ENCODE results near the gene HIBCH.

DNA sequence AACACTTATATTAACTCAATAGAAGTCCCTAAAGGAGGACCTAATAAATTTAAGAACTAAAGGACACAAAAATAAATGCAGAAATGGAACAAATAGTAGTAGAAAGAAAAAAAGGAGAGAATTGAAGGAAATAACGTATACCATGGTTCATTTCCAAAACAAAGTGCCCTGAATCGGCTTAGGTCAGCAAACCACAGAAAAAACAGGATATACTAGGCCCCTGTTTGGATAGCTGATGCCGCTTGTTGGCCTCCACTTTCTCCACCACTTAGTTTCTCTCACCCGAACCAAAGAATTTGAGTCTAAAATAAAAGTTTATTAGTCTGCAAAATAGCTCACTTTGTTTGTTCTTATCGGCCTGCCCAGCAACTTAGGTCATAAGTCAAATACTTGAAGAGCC lies 100.4 kb downstream of the HIBCH start:
- TF ChIP-seq, protein P1, sequence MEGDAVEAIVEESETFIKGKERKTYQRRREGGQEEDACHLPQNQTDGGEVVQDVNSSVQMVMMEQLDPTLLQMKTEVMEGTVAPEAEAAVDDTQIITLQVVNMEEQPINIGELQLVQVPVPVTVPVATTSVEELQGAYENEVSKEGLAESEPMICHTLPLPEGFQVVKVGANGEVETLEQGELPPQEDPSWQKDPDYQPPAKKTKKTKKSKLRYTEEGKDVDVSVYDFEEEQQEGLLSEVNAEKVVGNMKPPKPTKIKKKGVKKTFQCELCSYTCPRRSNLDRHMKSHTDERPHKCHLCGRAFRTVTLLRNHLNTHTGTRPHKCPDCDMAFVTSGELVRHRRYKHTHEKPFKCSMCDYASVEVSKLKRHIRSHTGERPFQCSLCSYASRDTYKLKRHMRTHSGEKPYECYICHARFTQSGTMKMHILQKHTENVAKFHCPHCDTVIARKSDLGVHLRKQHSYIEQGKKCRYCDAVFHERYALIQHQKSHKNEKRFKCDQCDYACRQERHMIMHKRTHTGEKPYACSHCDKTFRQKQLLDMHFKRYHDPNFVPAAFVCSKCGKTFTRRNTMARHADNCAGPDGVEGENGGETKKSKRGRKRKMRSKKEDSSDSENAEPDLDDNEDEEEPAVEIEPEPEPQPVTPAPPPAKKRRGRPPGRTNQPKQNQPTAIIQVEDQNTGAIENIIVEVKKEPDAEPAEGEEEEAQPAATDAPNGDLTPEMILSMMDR (IDR thresholded peaks at IDR 0.05; ENCODE audit: insufficient read depth, low read length), result no peak
- TF ChIP-seq, protein P2, sequence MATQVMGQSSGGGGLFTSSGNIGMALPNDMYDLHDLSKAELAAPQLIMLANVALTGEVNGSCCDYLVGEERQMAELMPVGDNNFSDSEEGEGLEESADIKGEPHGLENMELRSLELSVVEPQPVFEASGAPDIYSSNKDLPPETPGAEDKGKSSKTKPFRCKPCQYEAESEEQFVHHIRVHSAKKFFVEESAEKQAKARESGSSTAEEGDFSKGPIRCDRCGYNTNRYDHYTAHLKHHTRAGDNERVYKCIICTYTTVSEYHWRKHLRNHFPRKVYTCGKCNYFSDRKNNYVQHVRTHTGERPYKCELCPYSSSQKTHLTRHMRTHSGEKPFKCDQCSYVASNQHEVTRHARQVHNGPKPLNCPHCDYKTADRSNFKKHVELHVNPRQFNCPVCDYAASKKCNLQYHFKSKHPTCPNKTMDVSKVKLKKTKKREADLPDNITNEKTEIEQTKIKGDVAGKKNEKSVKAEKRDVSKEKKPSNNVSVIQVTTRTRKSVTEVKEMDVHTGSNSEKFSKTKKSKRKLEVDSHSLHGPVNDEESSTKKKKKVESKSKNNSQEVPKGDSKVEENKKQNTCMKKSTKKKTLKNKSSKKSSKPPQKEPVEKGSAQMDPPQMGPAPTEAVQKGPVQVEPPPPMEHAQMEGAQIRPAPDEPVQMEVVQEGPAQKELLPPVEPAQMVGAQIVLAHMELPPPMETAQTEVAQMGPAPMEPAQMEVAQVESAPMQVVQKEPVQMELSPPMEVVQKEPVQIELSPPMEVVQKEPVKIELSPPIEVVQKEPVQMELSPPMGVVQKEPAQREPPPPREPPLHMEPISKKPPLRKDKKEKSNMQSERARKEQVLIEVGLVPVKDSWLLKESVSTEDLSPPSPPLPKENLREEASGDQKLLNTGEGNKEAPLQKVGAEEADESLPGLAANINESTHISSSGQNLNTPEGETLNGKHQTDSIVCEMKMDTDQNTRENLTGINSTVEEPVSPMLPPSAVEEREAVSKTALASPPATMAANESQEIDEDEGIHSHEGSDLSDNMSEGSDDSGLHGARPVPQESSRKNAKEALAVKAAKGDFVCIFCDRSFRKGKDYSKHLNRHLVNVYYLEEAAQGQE (IDR thresholded peaks at IDR 0.05; ENCODE audit: insufficient replicate concordance, low read depth), result no peak
- no peak for TF ChIP-seq POLR2AphosphoS5 (IDR thresholded peaks at IDR 0.05; ENCODE audit: low read depth)

Data from HL-60 (cell line).